OCI-LY3 (cell line): ENCODE data around the gene ALOX12B.

ENCODE experiments used
- H2AFZ ChIP-seq: fragments of 200-600, 300-600 bp; shearing (Covaris generic); 2 replicates; pipeline ENCODE4 v1.6.0; 2014; ENCODE audit warnings: antibody characterized with exemption, low read depth, low read length
- H3K27ac ChIP-seq: fragments of 200-600, 300-600 bp; sonication (generic); 2 replicates; pipeline ENCODE4 v1.5.1; 2014; ENCODE audit warnings: mild to moderate bottlenecking, low read length, moderate library complexity, mixed read lengths
- H3K27me3 ChIP-seq: fragments of 200-600, 300-600 bp; sonication (generic); 2 replicates; pipeline ENCODE4 v1.6.1; 2014; ENCODE audit warnings: low read depth, low read length, mixed read lengths
- H3K36me3 ChIP-seq: fragments of 200-600, 300-600 bp; sonication (generic); replicated peaks from 2 replicates; pipeline ENCODE3; 2014; ENCODE audit warnings: low read depth, low read length, mixed read lengths
- H3K4me1 ChIP-seq: fragments of 300-600, 200-600 bp; sonication (generic); 2 replicates; pipeline ENCODE4 v1.6.1; 2014; ENCODE audit warnings: low read length, mixed read lengths
- H3K4me2 ChIP-seq: fragments of 200-600, 300-600 bp; sonication (generic); 2 replicates; pipeline ENCODE4 v1.6.1; 2014; ENCODE audit warnings: low read length, mixed read lengths
- H3K4me3 ChIP-seq: fragments of 300-600, 200-600 bp; sonication (generic); 2 replicates; pipeline ENCODE4 v1.5.1; 2014; ENCODE audit warnings: antibody characterized with exemption, mild to moderate bottlenecking, low read length, moderate library complexity
- H3K79me2 ChIP-seq: fragments of 300-600, 200-600 bp; shearing (Covaris generic); 2 replicates; pipeline ENCODE4 v1.6.1; 2014; ENCODE audit warnings: mild to moderate bottlenecking, low read length, mixed read lengths
- H3K9ac ChIP-seq: fragments of 300-600, 200-600 bp; shearing (Covaris generic); 2 replicates; pipeline ENCODE4 v1.6.0; 2014; ENCODE audit warnings: mild to moderate bottlenecking, low read length, moderate library complexity
- H3K9me3 ChIP-seq: fragments of 200-600, 300-600 bp; shearing (Covaris generic); 2 replicates; pipeline ENCODE4 v1.6.1; 2014; ENCODE audit warnings: low read length, mixed read lengths; ENCODE audit not compliant: insufficient read depth
- H4K20me1 ChIP-seq: fragments of 200-600, 300-600 bp; sonication (generic); 2 replicates; pipeline ENCODE4 v1.6.1; 2016; ENCODE audit warnings: low read length, mixed read lengths; ENCODE audit not compliant: insufficient read depth
- EZH2phosphoT487 ChIP-seq: fragments of 200-600 bp; shearing (Covaris generic); IDR thresholded peaks from 2 replicates; pipeline ENCODE4 v1.6.1; 2018; ENCODE audit warnings: antibody characterized with exemption, mixed run types, low read depth
- TF ChIP-seq, protein P1 (sequence below): fragments of 200-600, 300-600 bp; sonication (generic); IDR thresholded peaks from 2 replicates; pipeline ENCODE4 v1.5.1; 2014; ENCODE audit warnings: antibody characterized with exemption, low read length, low read depth

Gene ALOX12B

DNA sequence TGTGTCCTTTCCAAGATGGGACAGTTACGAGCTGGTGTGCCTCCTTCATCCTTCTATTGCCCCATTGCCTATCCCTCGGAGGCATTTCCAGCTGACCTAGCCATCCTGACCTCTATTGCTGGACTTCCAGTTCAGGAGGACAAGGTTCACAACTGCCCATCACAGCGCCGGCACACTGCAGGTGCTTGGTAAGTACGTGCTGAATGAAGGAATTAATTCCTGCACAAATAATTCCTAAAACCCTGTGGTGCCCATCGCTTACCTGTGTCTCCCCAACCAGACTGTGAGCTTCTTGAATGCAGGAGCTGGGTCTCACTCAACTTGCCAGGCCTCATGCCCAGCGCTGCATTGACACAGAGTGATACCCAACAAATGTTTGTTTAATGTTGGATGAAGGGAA, 35.7 kb downstream of the ALOX12B start:
- Histone ChIP-seq H3K9ac (no peak overlapping the region), H3K4me1 (no peaks in the 10 kb centered on the region), H3K79me2 (no peaks in the 10 kb centered on the region), H4K20me1 (no peaks in the 10 kb centered on the region), H3K27ac (no peak overlapping the region), H2AFZ (no peak overlapping the region), H3K36me3 (no peaks in the 10 kb centered on the region), H3K9me3 (no peaks in the 10 kb centered on the region), H3K27me3 (no peaks in the 10 kb centered on the region), H3K4me2 (no peak overlapping the region), H3K4me3 (no peak overlapping the region)
- TF ChIP-seq, protein P1, sequence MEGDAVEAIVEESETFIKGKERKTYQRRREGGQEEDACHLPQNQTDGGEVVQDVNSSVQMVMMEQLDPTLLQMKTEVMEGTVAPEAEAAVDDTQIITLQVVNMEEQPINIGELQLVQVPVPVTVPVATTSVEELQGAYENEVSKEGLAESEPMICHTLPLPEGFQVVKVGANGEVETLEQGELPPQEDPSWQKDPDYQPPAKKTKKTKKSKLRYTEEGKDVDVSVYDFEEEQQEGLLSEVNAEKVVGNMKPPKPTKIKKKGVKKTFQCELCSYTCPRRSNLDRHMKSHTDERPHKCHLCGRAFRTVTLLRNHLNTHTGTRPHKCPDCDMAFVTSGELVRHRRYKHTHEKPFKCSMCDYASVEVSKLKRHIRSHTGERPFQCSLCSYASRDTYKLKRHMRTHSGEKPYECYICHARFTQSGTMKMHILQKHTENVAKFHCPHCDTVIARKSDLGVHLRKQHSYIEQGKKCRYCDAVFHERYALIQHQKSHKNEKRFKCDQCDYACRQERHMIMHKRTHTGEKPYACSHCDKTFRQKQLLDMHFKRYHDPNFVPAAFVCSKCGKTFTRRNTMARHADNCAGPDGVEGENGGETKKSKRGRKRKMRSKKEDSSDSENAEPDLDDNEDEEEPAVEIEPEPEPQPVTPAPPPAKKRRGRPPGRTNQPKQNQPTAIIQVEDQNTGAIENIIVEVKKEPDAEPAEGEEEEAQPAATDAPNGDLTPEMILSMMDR = no peak
- no peak for TF ChIP-seq EZH2phosphoT487

DNA sequence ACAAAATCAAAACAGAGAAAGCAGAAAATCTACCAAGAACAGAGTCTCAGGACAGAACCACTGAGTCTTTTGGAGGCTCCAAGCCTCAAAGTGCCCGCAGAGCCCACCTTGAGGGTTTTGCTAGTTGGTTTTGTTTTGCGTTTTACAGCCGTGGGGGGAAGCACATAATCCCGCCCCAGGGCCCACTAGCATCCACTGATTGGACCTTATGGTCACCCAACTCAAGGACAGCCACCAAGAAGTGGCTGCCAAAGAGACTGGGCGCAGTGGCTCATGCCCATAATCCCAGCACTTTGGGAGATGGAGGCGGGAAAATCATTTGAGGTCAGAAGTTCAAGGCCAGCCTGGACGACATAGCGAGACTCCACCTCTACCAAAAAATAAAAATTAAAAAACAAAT, 38.8 kb downstream of the ALOX12B start:
- Histone ChIP-seq H3K4me3 (no peak overlapping the region), H3K27me3 (no peaks in the 10 kb centered on the region), H3K9me3 (no peaks in the 10 kb centered on the region), H4K20me1 (no peaks in the 10 kb centered on the region), H3K27ac (no peak overlapping the region), H3K79me2 (no peaks in the 10 kb centered on the region), H3K4me2 (no peak overlapping the region), H2AFZ (no peak overlapping the region), H3K4me1 (no peaks in the 10 kb centered on the region), H3K36me3 (no peaks in the 10 kb centered on the region), H3K9ac (no peak overlapping the region)
- no peak for TF ChIP-seq EZH2phosphoT487
- TF ChIP-seq, protein P1 = no peak

DNA sequence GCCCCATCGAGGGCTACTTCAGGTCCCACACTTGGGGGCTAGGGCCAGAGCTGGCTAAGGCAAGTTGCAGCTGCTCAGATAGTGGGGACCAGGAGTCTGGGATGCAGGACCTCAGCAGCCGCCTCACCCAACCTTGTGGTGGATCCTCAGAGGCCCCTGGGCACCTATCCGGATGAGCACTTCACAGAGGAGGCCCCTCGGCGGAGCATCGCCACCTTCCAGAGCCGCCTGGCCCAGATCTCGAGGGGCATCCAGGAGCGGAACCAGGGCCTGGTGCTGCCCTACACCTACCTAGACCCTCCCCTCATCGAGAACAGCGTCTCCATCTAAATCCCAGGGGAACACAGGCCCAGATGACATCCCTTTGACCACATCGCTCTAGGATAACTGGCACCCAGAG, 39.3 kb downstream of the ALOX12B start:
- Histone ChIP-seq H3K27ac (no peak overlapping the region), H2AFZ (no peak overlapping the region), H3K4me2 (no peak overlapping the region), H4K20me1 (no peaks in the 10 kb centered on the region), H3K4me1 (no peaks in the 10 kb centered on the region), H3K36me3 (no peaks in the 10 kb centered on the region), H3K79me2 (no peaks in the 10 kb centered on the region), H3K27me3 (no peaks in the 10 kb centered on the region), H3K9me3 (no peaks in the 10 kb centered on the region), H3K4me3 (no peak overlapping the region), H3K9ac (no peak overlapping the region)
- TF ChIP-seq EZH2phosphoT487 = no peak

DNA sequence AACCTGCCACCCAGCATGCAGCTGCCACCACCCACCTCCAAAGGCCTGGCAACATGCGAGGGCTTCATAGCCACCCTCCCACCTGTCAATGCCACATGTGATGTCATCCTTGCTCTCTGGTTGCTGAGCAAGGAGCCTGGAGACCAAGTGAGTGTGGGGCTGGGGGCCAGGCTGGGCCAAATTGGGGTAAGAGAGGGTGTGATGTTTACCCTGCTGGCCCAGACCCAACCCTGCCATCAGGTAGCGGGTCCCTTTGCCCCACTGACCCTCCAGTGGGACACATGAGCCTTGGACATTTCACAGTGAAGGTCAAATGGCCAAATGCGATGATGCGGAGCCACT, 39.8 kb downstream of the ALOX12B start:
- Histone ChIP-seq H4K20me1 (no peaks in the 10 kb centered on the region), H3K27ac (no peak overlapping the region), H3K4me1 (no peaks in the 10 kb centered on the region), H3K27me3 (no peaks in the 10 kb centered on the region), H3K9me3 (no peaks in the 10 kb centered on the region), H2AFZ (no peak overlapping the region), H3K9ac (no peak overlapping the region), H3K79me2 (no peaks in the 10 kb centered on the region), H3K4me2 (no peak overlapping the region), H3K36me3 (no peaks in the 10 kb centered on the region), H3K4me3 (no peak overlapping the region)
- TF ChIP-seq EZH2phosphoT487 = no peak
- TF ChIP-seq, protein P1 = no peak
